Endothelial cell of umbilical vein (primary cell): Measurements from ENCODE around the gene IQCC. TPM values are rescaled to one million over a fixed set of nuclear protein-coding genes. Genes with fewer than 3 reads are reported as not detected.
"Not testable (repeated sequence)": the region's sequence is repeated elsewhere in the genome, so short reads cannot be mapped to it uniquely, and the experiment has no call there.

Experiments used
- BruUV-seq: library from RNA; stranded (reverse); fragments of 400-500 nt; replicated peaks from 2 replicates; lab custom pipeline; 2021; lab: Mats Ljungman, UMichigan
- CTCF ChIA-PET: fragments of 300-600, 350-600 bp; sonication (Branson Sonifier 250); formaldehyde crosslinking; loops from one replicate; lab custom pipeline; 2021; ENCODE audit warnings: antibody characterized with exemption, inconsistent platforms; lab: Charles Lee
- POLR2A ChIA-PET: fragments of 300-600, 350-600 bp; sonication (Branson Sonifier 250); formaldehyde crosslinking; loops from one replicate; lab custom pipeline; 2021; ENCODE audit warnings: antibody characterized with exemption, inconsistent platforms; lab: Charles Lee
- DNase-seq: peaks from one replicate; pipeline ENCODE4 v3.0.0-alpha.2; 2011; ENCODE audit warnings: low read depth, low spot score
- FAIRE-seq: peaks from 2 replicates; lab custom pipeline; 2011; peaks lifted over from hg19 to GRCh38; lab: Jason Lieb, UNC
- H2AFZ ChIP-seq: 2 replicates; pipeline ENCODE4 v1.6.0; 2012; ENCODE audit warnings: low read depth, low read length, control low read depth, inconsistent platforms
- H3K27ac ChIP-seq: 2 replicates; pipeline ENCODE4 v1.5.1; 2011; ENCODE audit warnings: low read depth, mild to moderate bottlenecking, control low read depth, low read length, moderate library complexity; ENCODE audit not compliant: insufficient read depth
- H3K27me3 ChIP-seq, 2 experiments: 2 replicates each; pipeline versions ENCODE4 v1.6.0 to v1.6.1; 2011; ENCODE audit warnings: low read length in 2 of 2, mixed read lengths in 1 of 2; ENCODE audit not compliant: control insufficient read depth in 2 of 2, insufficient read depth in 2 of 2
- H3K36me3 ChIP-seq, 2 experiments: 2 replicates in 1 of 2; 3 replicates in 1 of 2; pipeline ENCODE4 v1.5.1; 2011; ENCODE audit warnings: low read length in 2 of 2, mild to moderate bottlenecking in 1 of 2, moderate library complexity in 1 of 2; ENCODE audit not compliant: control insufficient read depth in 2 of 2, insufficient read depth in 2 of 2; ENCODE audit errors: extremely low read depth in 1 of 2
- H3K4me1 ChIP-seq: 3 replicates; pipeline ENCODE4 v1.5.1; 2011; ENCODE audit warnings: mild to moderate bottlenecking, low read length; ENCODE audit not compliant: control insufficient read depth, insufficient read depth; ENCODE audit errors: extremely low read depth
- H3K4me2 ChIP-seq: 2 replicates; pipeline ENCODE4 v1.6.1; 2011; ENCODE audit warnings: low read length, control low read depth, mixed read lengths; ENCODE audit not compliant: insufficient read depth
- H3K4me3 ChIP-seq, 3 experiments: fragments of 200-600 bp in 1 of 3; sonication (generic), shearing (Covaris generic) in 1 of 3; replicated peaks in 1 of 3; 2 replicates each; pipeline ENCODE4 v1.5.1; 2011 to 2016; ENCODE audit warnings: control low read depth in 3 of 3, low read length in 3 of 3, mild to moderate bottlenecking in 2 of 3, inconsistent platforms in 1 of 3, low read depth in 1 of 3, moderate library complexity in 1 of 3; ENCODE audit not compliant: insufficient read depth in 1 of 3
- H3K79me2 ChIP-seq: 2 replicates; pipeline ENCODE4 v1.6.0; 2012; ENCODE audit warnings: low read length, inconsistent platforms; ENCODE audit not compliant: control insufficient read depth, insufficient read depth
- H3K9ac ChIP-seq: replicated peaks from 2 replicates; pipeline ENCODE3; 2011; ENCODE audit warnings: low read length, control low read depth; ENCODE audit not compliant: insufficient read depth; ENCODE audit errors: extremely low read depth
- H3K9me1 ChIP-seq: replicated peaks from 3 replicates; pipeline ENCODE4 v1.6.0; 2011; ENCODE audit warnings: mild to moderate bottlenecking, low read length; ENCODE audit not compliant: control insufficient read depth, insufficient read depth; ENCODE audit errors: extremely low read depth
- H3K9me3 ChIP-seq: replicated peaks from 2 replicates; pipeline ENCODE4 v1.5.1; 2012; ENCODE audit warnings: low read length, inconsistent platforms; ENCODE audit not compliant: control insufficient read depth, insufficient read depth
- H4K20me1 ChIP-seq: replicated peaks from 2 replicates; pipeline ENCODE3; 2011; ENCODE audit warnings: mild to moderate bottlenecking, low read length; ENCODE audit not compliant: control insufficient read depth, insufficient read depth; ENCODE audit errors: extremely low read depth
- EZH2 ChIP-seq: IDR thresholded peaks from 2 replicates; pipeline ENCODE4 v1.6.1; 2012; ENCODE audit warnings: borderline replicate concordance, low read depth, mild to moderate bottlenecking, moderate library complexity, low read length, inconsistent platforms; ENCODE audit not compliant: severe bottlenecking
- FOS ChIP-seq: IDR thresholded peaks from 2 replicates; pipeline ENCODE4 v1.6.1; 2011; ENCODE audit warnings: mild to moderate bottlenecking, low read length, moderate library complexity, borderline replicate concordance; ENCODE audit not compliant: insufficient read depth
- JUN ChIP-seq: IDR thresholded peaks from 2 replicates; pipeline ENCODE4 v1.6.1; 2011; ENCODE audit warnings: borderline replicate concordance, low read depth; ENCODE audit not compliant: insufficient read length, insufficient read depth
- POLR2A ChIP-seq: IDR thresholded peaks from 2 replicates; pipeline ENCODE4 v1.6.1; 2012; ENCODE audit warnings: low read depth, mild to moderate bottlenecking, control low read depth, low read length
- dilution Hi-C: fragments of 300-500 bp; cut with MboI; formaldehyde crosslinking; loops from one replicate; pipeline ENCODE4 v1.15.0; 2019; ENCODE audit warnings: low sequenced_read_pairs; ENCODE audit not compliant: extremely low pct_ligation_motif_present
- intact Hi-C: fragments of 100-400 bp; cut with micrococcal nuclease; formaldehyde crosslinking; loops from one replicate; pipeline ENCODE4 v1.10.0; 2022
- polyA plus RNA-seq, 4 experiments: library from polyadenylated mRNA; depleted of rRNA in 3 of 4; stranded (reverse) in 3 of 4; unstranded in 1 of 4; fragments of >200 nt; gene quantifications; 2 replicates each; pipeline versions ENCODE4 v1.2.1 to v1.2.3, GENCODE V29; 2011 to 2012; ENCODE audit warnings: missing spikeins in 1 of 4
- total RNA-seq: library from RNA; stranded (reverse); gene quantifications from 2 replicates; pipeline ENCODE4 v1.2.3, GENCODE V29; 2021

The IQCC gene
- total and polyA plus RNA-seq, 2 donors (not counting 3 experiments of a cell fraction or from before 2014, with no cell fraction given) = 1.1 to 1.8 TPM

DNA sequence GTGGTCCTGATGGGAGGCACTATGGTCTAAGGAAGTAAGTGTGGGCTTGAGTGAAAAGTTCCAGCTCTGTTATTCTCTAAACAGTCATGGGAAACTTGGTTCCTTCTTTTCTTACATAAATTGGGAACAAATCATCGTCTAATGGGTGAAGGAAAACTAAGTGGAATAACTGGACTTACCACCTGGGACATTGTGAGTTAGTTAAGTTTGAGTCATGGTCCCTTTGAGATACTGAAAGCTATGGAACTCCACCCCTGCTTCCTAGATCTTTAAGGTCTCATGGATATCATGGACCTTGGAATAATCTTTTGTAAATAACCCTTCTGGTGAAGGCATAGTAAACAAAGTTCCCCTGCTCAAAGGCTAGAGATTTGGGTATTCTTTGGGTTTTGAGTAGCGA lies 42.1 kb upstream of the IQCC start:
- Histone ChIP-seq H3K27me3 (no peaks in the 10 kb centered on the region), H4K20me1 (no peaks in the 10 kb centered on the region), H3K9me1 (no peaks in the 10 kb centered on the region), H3K4me3 (no peak overlapping the region), H3K4me1 (no peaks in the 10 kb centered on the region), H3K36me3 (peaks cover 24 to 27% of the 10 kb centered on the region in 2 experiments), H2AFZ (no peak overlapping the region), H3K9ac (no peak overlapping the region), H3K27ac (no peak overlapping the region), H3K4me2 (no peak overlapping the region), H3K9me3 (no peaks in the 10 kb centered on the region), H3K79me2 (no peaks in the 10 kb centered on the region)
- FAIRE-seq (no peak), DNase-seq (no peak)
- intact Hi-C loops (no loop called here), dilution Hi-C loops (no loop called here)
- BruUV-seq = no TSS peak
- ChIA-PET POLR2A (interaction anchor here (0.5 kb wide), 1 partner anchor 207 kb away, joined by 4 read pairs; no protein-coding TSS in a partner anchor), CTCF (no interaction called here)
- no peak for TF ChIP-seq FOS
- no peak for TF ChIP-seq EZH2
- no peak for TF ChIP-seq POLR2A
- TF ChIP-seq JUN = no peak

GRCh38 chr1:32165633-32166032 lies 39.8 kb upstream of the IQCC start:
- H4K20me1 ChIP-seq, H3K9me3 ChIP-seq, H3K27ac ChIP-seq, H3K4me2 ChIP-seq, H3K4me3 ChIP-seq, H3K79me2 ChIP-seq, H3K4me1 ChIP-seq, FAIRE-seq, H3K9ac ChIP-seq, intact Hi-C loops, CTCF ChIA-PET, dilution Hi-C loops, DNase-seq, BruUV-seq, H3K9me1 ChIP-seq, H3K27me3 ChIP-seq, H2AFZ ChIP-seq: not testable (repeated sequence)
- POLR2A ChIA-PET = interaction anchor here (0.7 kb wide), 1 partner anchor 15 kb away, joined by 5 read pairs; no protein-coding TSS in a partner anchor
- H3K36me3 ChIP-seq = peaks cover 22 to 30% of the 10 kb centered on the region in 2 experiments
